GM12878 (cell line): ENCODE measurements around the gene SGTB. TPM values are rescaled to one million over a fixed set of nuclear protein-coding genes. Genes with fewer than 3 reads are reported as not detected.

Source experiments
- ASH2L ChIP-seq: fragments of 300-600, 200-600 bp; sonication (generic); IDR thresholded peaks from 2 replicates; pipeline ENCODE4 v1.6.1; 2017; ENCODE audit warnings: low read depth, mild to moderate bottlenecking, borderline replicate concordance
- BRCA1 ChIP-seq: IDR thresholded peaks from 2 replicates; pipeline ENCODE4 v1.6.1; 2011; ENCODE audit warnings: low read depth, low read length, improper control_type of control experiment
- CHD4 ChIP-seq: fragments of 200-600 bp; sonication (generic); IDR thresholded peaks from 2 replicates; pipeline ENCODE4 v1.6.1; 2016; ENCODE audit warnings: mild to moderate bottlenecking
- EP300 ChIP-seq, 2 experiments: fragments of 150-350 bp in 1 of 2; IDR thresholded peaks; 2 replicates each; pipeline ENCODE4 v1.6.1; 2011 to 2012; ENCODE audit warnings: low read depth in 2 of 2, low read length in 2 of 2, borderline replicate concordance in 1 of 2, improper control_type of control experiment in 1 of 2, inconsistent platforms in 1 of 2; ENCODE audit not compliant: control insufficient read depth in 1 of 2
- JUNB ChIP-seq: IDR thresholded peaks from 2 replicates; pipeline ENCODE4 v1.6.1; 2016; ENCODE audit warnings: antibody characterized with exemption, mild to moderate bottlenecking
- KDM1A ChIP-seq: fragments of 200-600 bp; sonication (generic); IDR thresholded peaks from 2 replicates; pipeline ENCODE4 v1.6.1; 2016; ENCODE audit warnings: borderline replicate concordance
- MEF2B ChIP-seq: fragments of 450-650 bp; IDR thresholded peaks from 2 replicates; pipeline ENCODE4 v1.6.1; 2018; ENCODE audit warnings: mild to moderate bottlenecking, moderate library complexity; ENCODE audit not compliant: partially characterized antibody, poor library complexity, severe bottlenecking
- PBX3 ChIP-seq: IDR thresholded peaks from 2 replicates; pipeline ENCODE4 v1.6.1; 2011; ENCODE audit warnings: mild to moderate bottlenecking, low read depth, low read length, moderate library complexity; ENCODE audit not compliant: insufficient replicate concordance
- PKNOX1 ChIP-seq: fragments of 450-650 bp; IDR thresholded peaks from 2 replicates; pipeline ENCODE4 v1.6.1; 2016; ENCODE audit warnings: mild to moderate bottlenecking
- POU2F2 ChIP-seq: IDR thresholded peaks from 3 replicates; pipeline ENCODE4 v1.6.1; 2011; ENCODE audit warnings: low read depth, mild to moderate bottlenecking, low read length, borderline replicate concordance
- RAD51 ChIP-seq: fragments of 450-650 bp; IDR thresholded peaks from 2 replicates; pipeline ENCODE4 v1.6.1; 2016; ENCODE audit warnings: moderate library complexity, mild to moderate bottlenecking, inconsistent platforms
- RB1 ChIP-seq: fragments of 450-650 bp; formaldehyde crosslinking; IDR thresholded peaks from 2 replicates; pipeline ENCODE4 v1.6.1; 2017; ENCODE audit warnings: mild to moderate bottlenecking, borderline replicate concordance
- REST ChIP-seq: IDR thresholded peaks from 2 replicates; pipeline ENCODE4 v1.6.1; 2012; ENCODE audit warnings: mild to moderate bottlenecking, low read depth, low read length
- SP1 ChIP-seq: IDR thresholded peaks from one replicate; pipeline ENCODE4 v1.6.1; 2011; ENCODE audit warnings: low read depth, low read length
- TAF1 ChIP-seq: IDR thresholded peaks from 2 replicates; pipeline ENCODE4 v1.6.1; 2011; ENCODE audit warnings: mild to moderate bottlenecking, low read depth, low read length, borderline replicate concordance
- WRNIP1 ChIP-seq: IDR thresholded peaks from 2 replicates; pipeline ENCODE4 v1.6.1; 2011; ENCODE audit warnings: low read depth, low read length, improper control_type of control experiment, borderline replicate concordance
- ZNF207 ChIP-seq: fragments of 450-650 bp; IDR thresholded peaks from 2 replicates; pipeline ENCODE4 v1.6.1; 2014; ENCODE audit warnings: antibody characterized with exemption, mild to moderate bottlenecking, borderline replicate concordance
- polyA plus RNA-seq, 11 experiments: library from polyadenylated mRNA; depleted of rRNA in 4 of 11; unstranded in 6 of 11; stranded (reverse) in 5 of 11; fragments of >200 nt; fragmentation: Nextera tagmentation in 4 of 11; fragmentation: Illumina TruSeq in 1 of 11; extraction: Ambion mirVana in 4 of 11; extraction: Trizol in 1 of 11; gene quantifications; 1 replicate in 1 of 11; 2 replicates in 10 of 11; pipeline versions ENCODE4 v1.2.1 to v1.2.3, GENCODE V29; 2011 to 2016; ENCODE audit warnings: inconsistent platforms in 2 of 11, missing spikeins in 2 of 11, low read depth in 1 of 11
- total RNA-seq, 4 experiments: library from RNA; depleted of rRNA in 3 of 4; stranded (reverse); fragments of >200 nt in 3 of 4; fragmentation: Illumina TruSeq in 1 of 4; extraction: Trizol in 1 of 4; gene quantifications; 2 replicates each; pipeline versions ENCODE4 v1.2.1 to v1.2.3, GENCODE V29; 2013 to 2021
- TF ChIP-seq, protein P1 (sequence below): fragments of 450-650 bp; IDR thresholded peaks from 2 replicates; pipeline ENCODE4 v1.6.1; 2017; ENCODE audit warnings: mild to moderate bottlenecking, low read depth, inconsistent platforms; ENCODE audit not compliant: poor library complexity, severe bottlenecking

Gene SGTB
- total and polyA plus RNA-seq, 10 of the 15 experiments (the other 5 are each of a cell fraction or from before 2014, with no cell fraction given): 1.0 to 7.8 (median 5.4) TPM

DNA sequence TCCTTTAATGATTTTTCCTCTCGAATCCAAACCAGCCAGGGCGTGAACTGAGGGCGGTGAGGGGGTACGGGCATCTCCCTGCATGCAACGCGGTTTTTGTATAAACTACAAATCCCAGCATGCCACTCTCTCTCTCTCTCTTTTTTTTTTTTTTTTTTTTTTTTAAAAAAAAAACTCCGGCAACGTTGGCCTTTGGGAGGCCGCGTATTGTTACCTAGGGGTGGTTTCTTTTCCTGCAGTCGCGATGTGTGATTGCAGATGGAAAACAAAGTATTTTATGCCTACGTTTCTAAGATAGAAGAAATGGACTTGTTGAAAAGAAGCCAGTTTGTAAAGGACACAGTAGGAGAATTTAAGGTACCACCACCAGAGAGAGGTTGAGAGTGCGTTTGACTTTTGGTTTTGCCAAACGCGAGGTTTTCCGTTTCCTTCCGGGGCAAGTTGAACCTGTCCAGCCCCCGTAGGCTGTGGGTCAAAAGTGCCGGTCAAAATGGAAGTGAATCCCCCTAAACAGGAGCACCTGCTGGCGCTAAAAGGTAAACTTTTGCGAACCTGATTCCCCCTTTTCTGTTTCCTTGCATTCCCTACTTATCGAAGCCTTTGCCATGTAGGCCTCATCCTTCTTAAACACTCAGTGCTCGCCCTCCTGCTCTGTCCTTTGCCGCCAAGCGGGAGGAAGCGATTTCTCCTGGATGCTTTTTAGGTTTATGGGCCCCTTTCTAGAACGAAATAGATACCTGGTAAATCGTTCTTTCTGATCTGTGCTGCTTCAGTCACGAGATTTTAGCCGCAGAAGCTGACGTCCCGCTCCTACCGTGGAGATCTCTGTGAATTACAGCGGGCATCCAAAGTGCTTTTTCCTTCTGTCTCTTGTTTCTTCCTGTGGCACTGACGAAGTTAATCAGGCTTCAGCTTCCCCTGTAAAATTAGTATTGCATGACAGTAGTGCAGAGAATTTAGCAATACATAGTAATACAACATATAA is 97.0 kb downstream of the SGTB start, which contains the start of the genes SHLD3 and TRAPPC13 (continued):
- TF ChIP-seq POU2F2 (peak; percentile 43; the same call in 1 of the 3 replicates), RAD51 (no peak), SP1 (no peak), ASH2L (0 out of 2 replicates have a peak, but pooled peaks have one; percentile 46), JUNB (0 out of 2 replicates have a peak, but pooled peaks have one; percentile 18), REST (no peak), EP300 (IDR thresholded peaks at IDR 0.05; ENCODE audit: borderline replicate concordance in 1 of 2, control insufficient read depth in 1 of 2, low read depth in 2 of 2, low read length in 2 of 2) (no peak), MEF2B (no peak), CHD4 (no peak), PKNOX1 (peak; percentile 62; the same call in 1 of the 2 replicates), RB1 (peak; percentile 59; the same call in 1 of the 2 replicates), KDM1A (no peak), TAF1 (peak; percentile 83), WRNIP1 (no peak), BRCA1 (no peak), ZNF207 (0 out of 2 replicates have a peak, but pooled peaks have one; percentile 15), PBX3 (no peak)
- TF ChIP-seq, protein P1, sequence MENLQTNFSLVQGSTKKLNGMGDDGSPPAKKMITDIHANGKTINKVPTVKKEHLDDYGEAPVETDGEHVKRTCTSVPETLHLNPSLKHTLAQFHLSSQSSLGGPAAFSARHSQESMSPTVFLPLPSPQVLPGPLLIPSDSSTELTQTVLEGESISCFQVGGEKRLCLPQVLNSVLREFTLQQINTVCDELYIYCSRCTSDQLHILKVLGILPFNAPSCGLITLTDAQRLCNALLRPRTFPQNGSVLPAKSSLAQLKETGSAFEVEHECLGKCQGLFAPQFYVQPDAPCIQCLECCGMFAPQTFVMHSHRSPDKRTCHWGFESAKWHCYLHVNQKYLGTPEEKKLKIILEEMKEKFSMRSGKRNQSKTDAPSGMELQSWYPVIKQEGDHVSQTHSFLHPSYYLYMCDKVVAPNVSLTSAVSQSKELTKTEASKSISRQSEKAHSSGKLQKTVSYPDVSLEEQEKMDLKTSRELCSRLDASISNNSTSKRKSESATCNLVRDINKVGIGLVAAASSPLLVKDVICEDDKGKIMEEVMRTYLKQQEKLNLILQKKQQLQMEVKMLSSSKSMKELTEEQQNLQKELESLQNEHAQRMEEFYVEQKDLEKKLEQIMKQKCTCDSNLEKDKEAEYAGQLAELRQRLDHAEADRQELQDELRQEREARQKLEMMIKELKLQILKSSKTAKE: peak; percentile 23
